GM12864 (cell line): ENCODE data around the gene WWOX.

Experiments used
- DNase-seq: peaks from one replicate; pipeline ENCODE4 v3.0.0-alpha.2; 2011; ENCODE audit warnings: low read depth
- H3K4me3 ChIP-seq: 2 replicates; pipeline ENCODE4 v1.5.1; 2011; ENCODE audit warnings: mild to moderate bottlenecking, low read depth, low read length, control low read depth
- CTCF ChIP-seq: IDR thresholded peaks from 2 replicates; pipeline ENCODE4 v1.5.1; 2011; ENCODE audit warnings: low read depth, mild to moderate bottlenecking, moderate library complexity, low read length, control low read depth, inconsistent platforms; ENCODE audit errors: missing control alignments

Gene WWOX

GRCh38 chr16:78763821-78764440 is 664.5 kb downstream of the WWOX start:
- TF ChIP-seq CTCF = no peak
- H3K4me3 ChIP-seq = no peak overlapping the region
- DNase-seq = no peak

GRCh38 chr16:78764478-78764877 is 665.0 kb downstream of the WWOX start:
- no peak for TF ChIP-seq CTCF
- DNase-seq = no peak

GRCh38 chr16:78768226-78768625 is 668.8 kb downstream of the WWOX start:
- TF ChIP-seq CTCF = no peak
- DNase-seq = no peak
- no peak overlapping the region for H3K4me3 ChIP-seq

More at GRCh38 chr16:78764478-78764877, 665.0 kb downstream of the WWOX start:
- H3K4me3 ChIP-seq = no peak overlapping the region

GRCh38 chr16:78768718-78769117 is 669.3 kb downstream of the WWOX start:
- DNase-seq = no peak
- TF ChIP-seq CTCF = no peak
- H3K4me3 ChIP-seq = no peak overlapping the region

GRCh38 chr16:78770353-78771091 is 671.1 kb downstream of the WWOX start:
- peak; percentile 86 for TF ChIP-seq CTCF
- no peak for DNase-seq
- no peak overlapping the region for H3K4me3 ChIP-seq

- no peak overlapping the region for H3K4me3 ChIP-seq
- no peak for TF ChIP-seq CTCF
- no peak for DNase-seq
Measured at GRCh38 chr16:78773291-78773702, 673.8 kb downstream of the WWOX start.
